PC-3 (cell line): ENCODE data around the gene BBS4.

ENCODE experiments used
- CTCF ChIP-seq: fragments of 300-600 bp; sonication (generic); conservative IDR thresholded peaks from 2 replicates; pipeline ENCODE4 v1.5.1; 2017; ENCODE audit warnings: antibody characterized with exemption, low read depth, mild to moderate bottlenecking, low read length
- EZH2 ChIP-seq: fragments of 300-600 bp; sonication (generic); IDR thresholded peaks from one replicate; pipeline ENCODE4 v1.6.1; 2017; ENCODE audit warnings: antibody characterized with exemption, mild to moderate bottlenecking, low read length; ENCODE audit not compliant: unreplicated experiment
- EZH2phosphoT487 ChIP-seq: fragments of 300-600 bp; sonication (generic); IDR thresholded peaks from 2 replicates; pipeline ENCODE4 v1.6.1; 2018; ENCODE audit warnings: mild to moderate bottlenecking, antibody characterized with exemption, low read length, borderline replicate concordance

- TF ChIP-seq CTCF (no peak), EZH2phosphoT487 (no peak), EZH2 (no peak)
Observed at GRCh38 chr15:72682772-72683171, 3.2 kb upstream of the BBS4 start.
